Stimulated activated CD8-positive, alpha-beta memory T cell treated with anti-CD3 and anti-CD28 coated beads, Interleukin-7, amount 100 ng/mL, for 1 hour (primary cell): Measurements from ENCODE around the gene NAALADL2.

Experiments
- DNase-seq, 2 donors: peaks; one replicate each; pipeline ENCODE4 v3.0.0-alpha.2; 2020; ENCODE audit warnings: low read depth in 2 of 2

Gene NAALADL2

DNA sequence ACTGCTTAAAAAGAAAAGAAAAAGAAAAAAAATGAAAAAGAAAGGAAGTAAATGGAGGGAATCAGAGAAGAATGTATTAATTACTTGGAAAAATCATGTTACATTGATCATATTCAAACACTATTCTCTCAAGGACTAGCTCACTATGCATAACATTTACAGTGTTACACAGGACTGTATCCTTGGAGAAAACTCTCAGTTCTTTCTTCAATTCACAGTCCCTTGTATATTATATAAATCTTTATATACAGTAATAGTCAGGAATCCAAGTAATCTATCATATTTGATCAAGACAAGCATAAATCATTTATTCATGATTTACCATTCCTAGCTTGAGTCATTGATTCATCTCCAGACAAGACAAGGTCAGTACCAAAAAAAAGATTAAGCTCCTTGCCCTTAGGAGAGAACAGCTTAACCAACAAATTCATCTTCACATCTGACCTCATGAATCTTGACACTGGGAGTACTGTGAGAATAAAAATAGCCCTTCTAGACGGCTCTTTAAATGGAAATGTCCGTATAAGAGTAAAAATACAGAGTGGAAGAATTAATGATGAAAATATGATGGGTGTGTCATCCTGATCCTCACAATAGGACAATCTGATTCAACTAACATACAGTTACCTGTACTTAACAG is 980.4 kb downstream of the NAALADL2 start:
- no peak for DNase-seq

DNA sequence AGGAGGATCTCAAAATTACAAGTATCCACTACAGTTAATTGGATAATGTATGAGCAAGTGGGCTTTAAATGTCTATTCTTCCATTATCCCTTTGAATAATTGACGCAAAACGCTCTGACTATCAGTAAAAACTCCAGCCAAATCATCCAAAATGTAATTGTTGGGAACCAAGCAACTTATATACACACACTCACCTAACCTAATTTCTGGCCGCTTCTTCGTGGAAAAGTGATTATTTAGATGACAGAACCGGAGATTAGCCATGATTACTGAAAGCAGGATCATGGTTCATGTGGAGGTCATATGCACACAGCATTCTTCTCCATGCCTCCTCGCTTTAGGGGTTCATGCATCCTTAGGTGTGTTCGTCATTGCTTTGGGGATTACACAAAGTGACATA is 992.4 kb downstream of the NAALADL2 start:
- no peak for DNase-seq

DNA sequence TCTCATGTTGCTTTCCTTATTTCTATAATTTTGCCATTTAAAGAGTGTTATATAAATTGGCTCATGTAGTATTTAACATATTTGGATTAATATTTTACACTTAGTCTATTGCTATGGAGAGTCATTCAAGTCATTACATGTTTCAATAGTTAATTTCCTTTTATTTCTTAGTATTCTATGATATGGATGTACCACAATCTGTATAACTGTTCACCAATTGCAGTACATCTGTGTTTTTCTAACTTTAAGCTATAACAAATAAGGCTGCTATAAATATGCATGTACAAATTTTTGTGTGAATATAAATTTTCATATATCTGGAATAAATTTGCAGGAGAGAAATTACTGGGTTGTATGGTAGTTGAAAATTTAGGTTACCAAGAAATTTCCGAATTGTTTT is 993.4 kb downstream of the NAALADL2 start:
- DNase-seq, result no peak

DNA sequence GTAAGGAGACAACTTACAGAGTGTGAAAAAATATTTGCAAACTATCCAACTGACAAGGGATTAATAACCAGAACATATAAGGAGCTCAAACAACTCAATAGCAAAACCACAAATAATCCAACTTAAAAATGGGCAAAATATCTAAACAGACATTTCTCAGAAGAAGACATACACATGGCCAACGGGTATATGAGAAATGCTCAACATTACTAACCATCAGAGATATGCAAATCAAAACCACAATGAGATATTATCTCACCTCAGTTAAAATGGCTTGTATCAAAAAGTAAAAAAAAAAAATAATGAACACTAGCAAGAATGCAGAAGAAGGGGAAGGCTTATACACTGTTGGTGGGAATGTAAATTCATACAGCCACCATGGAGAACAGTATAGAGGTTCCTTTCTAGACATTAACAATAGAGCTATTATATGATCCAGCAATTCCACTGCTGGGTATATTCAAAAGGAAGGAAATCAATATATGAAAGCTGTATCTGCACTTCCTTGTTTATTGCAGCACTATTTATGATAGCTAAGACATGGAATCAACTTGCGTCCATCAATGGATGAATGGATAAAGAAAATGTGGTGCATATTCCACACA is 998.6 kb downstream of the NAALADL2 start:
- DNase-seq, result no peak
